HG03175 (cell line): ENCODE data around the gene FHAD1.

Experiments used
- ATAC-seq: cut with Tn5 transposase; IDR thresholded peaks from one replicate; pipeline ENCODE4 v1.9.1; 2021; ENCODE audit warnings: mild to moderate bottlenecking, moderate library complexity; ENCODE audit not compliant: unreplicated experiment

The FHAD1 gene

GRCh38 chr1:15324869-15325335 lies 77.9 kb downstream of the FHAD1 start:
- no peak for ATAC-seq

DNA sequence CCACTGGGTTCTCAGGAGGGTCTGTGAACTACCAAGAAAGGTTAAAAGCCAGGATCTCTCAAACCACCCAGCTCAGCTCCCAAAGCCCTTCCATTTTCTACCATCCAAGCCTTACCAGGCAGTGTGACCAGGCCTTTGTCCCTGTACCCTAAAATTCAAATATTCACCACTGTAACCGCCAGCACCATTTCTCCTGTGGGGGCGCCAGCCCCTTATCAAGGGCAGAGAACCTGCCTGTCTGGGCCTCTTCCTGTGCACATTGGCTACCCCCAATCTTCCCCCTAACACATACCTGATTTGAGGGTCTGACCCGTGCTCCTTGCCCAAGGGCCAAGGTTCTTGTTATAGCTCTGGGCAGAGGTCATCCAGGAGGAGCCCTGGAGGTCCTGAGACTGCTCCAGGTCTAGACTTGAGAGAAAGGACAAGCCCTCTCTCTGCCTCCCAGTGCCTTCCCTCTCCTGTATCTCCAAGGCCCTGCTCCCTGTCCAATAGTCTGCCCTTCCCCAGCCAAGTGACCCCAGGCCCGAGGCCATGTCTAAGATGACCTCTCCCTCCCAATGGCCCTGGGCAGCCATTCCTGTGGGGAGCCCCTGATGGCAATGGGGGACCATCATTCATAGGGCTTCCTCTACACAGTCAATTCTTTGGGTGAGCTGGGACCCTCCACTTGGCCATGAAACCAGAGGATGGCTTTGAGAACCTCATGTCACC lies 78.5 kb downstream of the FHAD1 start:
- no peak for ATAC-seq

DNA sequence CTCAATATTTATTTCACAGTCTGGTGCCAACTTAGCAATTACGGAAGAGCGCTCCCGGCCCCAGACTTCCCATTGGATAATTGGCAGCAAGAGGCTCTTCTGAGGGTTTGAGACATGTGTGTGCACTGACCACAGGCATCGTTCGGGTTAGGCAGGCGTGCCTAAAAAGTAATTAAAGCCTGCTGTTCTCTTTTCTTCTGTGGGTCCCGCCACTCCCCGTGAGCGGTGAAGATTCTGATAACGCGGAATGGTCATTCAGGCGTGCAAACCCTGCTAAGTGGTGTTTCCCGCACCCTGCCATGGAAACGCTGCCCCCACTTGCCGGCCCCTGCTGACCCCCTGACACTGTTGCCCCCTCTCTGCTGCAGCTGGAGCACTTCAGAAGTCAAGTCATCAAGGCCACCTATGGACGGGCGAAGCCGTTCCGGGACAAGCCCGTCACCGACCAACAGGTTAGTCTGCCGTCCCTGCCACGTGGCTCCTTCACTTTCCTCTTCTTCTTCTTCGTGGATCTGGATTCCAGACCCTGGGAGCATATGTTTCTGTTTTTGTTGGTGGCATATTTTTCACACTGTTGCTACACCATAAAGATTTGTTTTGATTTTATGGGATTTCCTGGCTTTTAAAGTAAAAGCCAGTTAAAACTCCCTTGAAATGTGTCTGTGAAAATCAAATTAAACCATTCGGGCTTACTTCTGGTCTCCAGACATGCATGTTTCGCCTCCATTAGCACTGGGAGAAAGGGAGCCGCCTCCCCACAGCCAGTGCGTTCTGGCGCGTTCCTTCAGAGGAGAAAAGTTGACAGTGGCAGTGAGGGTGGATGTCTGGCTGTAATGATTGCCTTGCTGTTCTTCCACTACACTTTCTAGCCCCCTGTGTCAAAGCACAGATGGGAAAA lies 79.9 kb downstream of the FHAD1 start:
- ATAC-seq: no peak

GRCh38 chr1:15328351-15329103 lies 81.5 kb downstream of the FHAD1 start:
- no peak for ATAC-seq

DNA sequence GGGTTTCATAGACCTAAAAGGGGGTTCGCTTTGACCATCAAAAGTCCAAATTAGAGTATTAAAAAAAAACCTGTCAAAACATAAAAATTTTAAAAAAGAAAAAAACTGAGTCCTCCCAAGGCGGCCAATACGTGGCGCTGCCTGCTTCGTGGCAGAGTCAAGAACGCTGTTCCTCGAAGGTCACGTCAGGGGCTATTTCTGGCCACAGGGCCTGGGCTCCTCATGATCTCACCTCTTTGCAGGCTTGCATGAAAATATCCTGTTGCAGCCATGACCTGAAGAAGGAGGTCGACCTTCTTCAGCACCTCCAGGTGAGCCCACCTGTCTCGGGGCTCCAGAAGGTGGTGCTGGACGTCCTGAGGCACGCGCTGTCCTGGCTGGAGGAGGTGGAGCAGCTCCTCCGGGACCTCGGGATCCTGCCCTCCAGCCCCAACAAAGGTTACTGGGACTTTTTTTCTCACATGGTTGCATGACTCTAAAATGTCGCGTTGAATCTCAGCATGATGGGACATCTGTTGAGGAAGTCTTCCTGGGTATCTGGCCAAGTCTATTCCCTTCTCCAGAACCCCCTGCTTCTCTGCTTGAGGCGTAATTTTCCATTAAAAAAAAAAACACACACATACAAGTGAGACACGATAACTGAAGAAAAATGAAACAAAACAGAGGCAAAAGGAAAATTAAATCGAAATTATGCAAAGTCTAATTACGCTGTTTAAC lies 82.2 kb downstream of the FHAD1 start:
- no peak for ATAC-seq

GRCh38 chr1:15330028-15330427 lies 83.0 kb downstream of the FHAD1 start:
- ATAC-seq: no peak

DNA sequence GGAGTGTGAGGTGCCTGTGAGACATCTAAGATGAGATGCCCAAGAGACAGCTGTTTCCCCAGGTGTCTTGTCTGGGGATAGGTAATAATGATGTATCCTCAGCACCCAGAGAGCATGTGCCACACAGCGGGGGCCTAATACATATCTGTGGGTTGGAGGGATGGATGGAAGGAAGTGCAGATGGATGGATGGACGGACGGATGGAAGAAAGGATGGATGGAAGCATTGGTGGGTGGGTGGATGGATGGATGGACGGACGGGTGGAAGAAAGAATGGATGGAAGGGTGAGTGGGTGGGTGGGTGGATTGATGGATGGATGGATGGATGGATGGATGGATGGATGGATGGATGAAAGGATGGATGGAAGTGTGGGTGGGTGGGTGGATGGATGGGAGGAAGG lies 84.2 kb downstream of the FHAD1 start:
- no peak for ATAC-seq

DNA sequence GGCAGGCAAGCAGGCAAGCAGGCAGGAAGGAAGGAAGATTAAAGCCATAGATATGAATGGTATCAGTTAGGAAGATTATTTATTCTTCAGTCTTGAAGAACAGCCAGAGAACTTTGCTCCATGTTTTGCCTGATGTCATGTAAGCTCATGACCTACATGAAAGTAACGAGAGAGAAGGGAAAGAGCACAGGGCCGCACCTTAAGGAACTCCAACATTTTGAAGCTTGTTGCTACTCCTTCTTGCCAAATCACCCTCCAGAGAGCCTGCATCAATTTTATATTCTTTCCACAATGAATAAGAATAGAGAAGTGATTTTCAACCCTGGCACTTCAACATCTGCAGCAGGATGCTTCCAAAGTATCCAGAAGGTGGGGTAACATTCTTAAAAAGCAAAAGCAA lies 84.7 kb downstream of the FHAD1 start:
- no peak for ATAC-seq

DNA sequence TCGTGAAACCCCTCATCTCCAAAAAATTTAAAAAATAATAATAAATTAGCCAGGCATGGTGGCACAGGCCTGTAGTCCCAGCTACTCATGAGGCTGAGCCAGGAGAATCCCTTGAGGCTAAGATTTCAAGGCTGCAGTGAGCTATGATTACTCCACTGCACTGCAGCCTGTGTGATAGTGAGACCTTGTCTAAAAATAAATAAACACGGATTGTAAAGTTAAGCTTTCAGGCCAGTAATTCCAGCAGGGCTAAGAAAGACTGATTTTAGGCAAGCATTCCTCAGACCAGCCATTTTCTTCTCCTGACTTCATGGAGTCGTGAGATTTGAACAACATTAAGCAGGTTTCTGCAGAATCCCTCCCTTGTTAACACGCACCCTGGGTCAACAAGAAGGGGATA lies 85.5 kb downstream of the FHAD1 start:
- no peak for ATAC-seq

DNA sequence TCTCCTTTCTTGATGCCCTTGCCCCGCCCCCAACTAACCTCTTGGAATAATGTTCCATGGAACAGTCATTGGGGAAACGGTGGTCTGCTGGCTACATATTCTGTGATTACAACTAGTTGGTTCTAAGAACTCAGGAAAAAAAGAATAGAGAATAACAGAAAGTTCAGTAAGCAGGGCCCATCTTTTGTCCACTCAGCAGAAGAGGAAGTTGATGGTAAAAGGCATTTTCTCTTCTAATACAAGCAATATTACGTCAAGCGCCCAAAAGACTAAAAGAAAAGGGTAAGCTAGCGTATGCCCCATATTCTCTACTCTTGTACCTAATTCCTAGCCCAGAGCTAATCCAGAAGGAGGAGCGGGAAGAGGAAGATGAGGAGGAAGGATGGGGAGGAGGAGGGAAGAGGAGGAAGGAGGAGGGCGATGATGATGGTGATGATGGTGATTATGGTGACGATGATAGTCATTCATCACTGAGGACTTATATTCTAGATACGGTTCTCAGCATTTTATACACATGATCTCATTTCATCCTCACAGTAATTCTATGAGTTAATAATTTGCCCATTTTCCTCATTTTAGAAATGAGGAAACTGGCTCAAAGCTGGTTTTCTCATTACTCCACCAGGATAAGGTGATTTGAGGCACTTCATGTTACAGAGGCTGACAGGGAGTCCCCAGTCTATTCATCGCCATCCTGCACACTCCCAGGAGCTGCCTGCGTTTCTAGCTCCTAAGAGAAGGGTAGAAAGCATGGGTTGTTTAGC lies 86.1 kb downstream of the FHAD1 start:
- ATAC-seq: no peak

GRCh38 chr1:15334995-15335394 lies 88.0 kb downstream of the FHAD1 start:
- no peak for ATAC-seq

- no peak for ATAC-seq
These were observed 89.8 kb downstream of the FHAD1 start for GRCh38 chr1:15336866-15337265.

DNA sequence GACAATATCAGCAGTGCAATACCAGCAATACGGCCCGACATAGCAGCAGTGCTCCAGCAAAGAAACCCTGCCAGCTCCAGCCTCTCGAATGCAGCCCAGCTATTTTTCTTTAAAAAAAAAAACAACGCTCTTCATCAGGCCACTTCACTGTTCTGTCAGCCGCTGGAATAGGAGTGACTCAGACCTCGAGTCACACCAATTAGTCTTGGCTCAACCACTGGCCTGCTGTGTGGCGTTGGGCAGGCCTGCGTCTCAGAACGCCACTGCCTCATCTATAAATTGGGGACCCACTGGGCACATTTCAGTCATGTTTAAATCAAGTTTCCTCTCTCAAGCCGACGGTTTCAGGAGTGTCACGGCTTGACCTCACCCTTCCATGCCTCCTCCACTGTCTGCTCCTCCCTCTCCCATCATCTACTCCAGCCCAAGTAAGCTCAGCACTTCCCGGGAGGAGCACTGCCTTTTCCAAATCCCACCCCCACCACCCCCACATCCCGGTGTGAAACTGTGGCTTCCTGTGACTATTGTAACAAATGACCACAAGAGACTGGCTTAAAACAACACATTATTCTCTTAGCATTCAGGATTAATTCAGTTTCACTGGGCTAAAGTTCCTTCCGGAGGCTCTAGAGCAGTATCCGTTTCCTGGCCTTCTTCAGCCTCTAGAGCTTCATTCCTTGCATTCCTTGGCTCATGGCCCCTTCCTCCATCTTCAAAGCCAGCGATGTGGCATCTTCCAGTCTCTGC lies 90.8 kb downstream of the FHAD1 start:
- ATAC-seq: no peak

DNA sequence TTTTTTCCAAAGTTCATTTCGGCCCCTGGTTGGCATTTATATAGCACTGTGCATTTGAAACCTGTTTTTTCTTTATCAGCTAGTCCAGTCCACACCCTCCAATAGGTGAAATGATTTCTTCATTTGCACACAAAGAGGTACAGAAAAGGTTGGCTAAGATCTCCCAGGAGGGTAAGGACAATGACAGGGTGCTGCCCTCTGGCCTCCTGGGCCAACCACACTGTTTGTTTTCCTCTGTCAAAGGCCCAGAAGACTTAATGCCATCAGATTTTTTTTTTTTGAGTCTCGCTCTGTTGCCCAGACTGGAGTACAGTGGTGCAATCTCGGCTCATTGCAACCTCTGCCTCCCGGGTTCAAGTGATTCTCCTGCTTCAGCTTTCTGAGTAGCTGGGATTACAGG lies 92.5 kb downstream of the FHAD1 start:
- no peak for ATAC-seq

DNA sequence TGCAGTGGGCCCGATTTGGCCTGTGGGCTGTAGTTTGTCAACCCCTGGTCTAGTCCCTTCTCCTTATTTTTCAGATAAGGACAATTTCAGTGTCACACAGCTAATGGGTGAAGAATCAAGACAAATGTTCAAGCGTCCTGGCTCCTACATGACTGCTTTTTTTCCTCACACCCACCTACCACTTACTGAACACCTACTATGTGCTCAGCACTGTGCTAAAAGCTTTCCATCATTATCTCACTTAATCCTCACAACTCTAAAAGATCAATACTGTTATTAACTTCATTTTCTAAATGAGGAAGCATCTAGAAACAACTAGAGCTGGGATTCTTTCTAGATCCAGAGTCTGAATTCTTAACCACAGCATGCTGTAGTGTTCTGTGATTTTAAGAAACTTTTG lies 94.2 kb downstream of the FHAD1 start:
- no peak for ATAC-seq

DNA sequence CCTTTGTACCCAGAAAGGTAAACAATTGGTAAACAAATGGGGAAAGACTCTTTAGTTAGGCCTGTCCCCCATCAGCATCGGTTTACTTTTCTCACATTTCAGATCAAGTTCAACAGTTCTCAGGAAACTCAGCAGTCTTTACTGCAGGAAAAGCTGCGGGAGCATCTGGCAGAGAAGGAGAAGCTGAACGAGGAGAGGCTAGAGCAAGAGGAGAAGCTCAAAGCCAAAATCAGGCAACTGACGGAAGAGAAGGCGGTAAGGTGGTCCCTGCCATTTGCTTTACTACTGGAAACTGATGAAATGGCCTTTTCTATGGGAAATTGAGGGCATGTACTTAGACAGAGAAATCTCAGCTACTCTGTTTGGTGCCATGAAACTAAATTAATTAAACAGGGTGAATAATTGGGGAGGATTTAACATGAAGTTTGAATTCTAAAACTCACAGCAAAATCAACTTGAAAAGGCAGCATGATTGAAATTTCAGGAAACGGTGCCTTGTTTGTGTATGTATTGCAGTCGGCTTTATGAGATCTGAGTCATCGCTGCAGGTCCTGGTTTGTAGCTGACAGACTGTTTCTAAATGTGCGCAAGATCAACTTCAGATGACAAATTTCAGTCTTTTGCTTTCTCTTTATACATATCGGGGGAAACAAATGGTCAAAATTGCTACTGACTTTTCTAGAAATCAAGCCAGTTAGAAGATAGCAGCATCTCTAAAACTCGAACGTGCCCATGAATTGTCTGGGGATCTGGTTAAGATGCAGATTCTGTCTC lies 94.8 kb downstream of the FHAD1 start:
- no peak for ATAC-seq

- no peak for ATAC-seq
These were observed 95.5 kb downstream of the FHAD1 start for GRCh38 chr1:15342408-15342967.

GRCh38 chr1:15343099-15343498 lies 96.1 kb downstream of the FHAD1 start:
- no peak for ATAC-seq
